ENCODE data around the gene ZIC5. TPM values are rescaled to one million over a fixed set of nuclear protein-coding genes. Genes with fewer than 3 reads are reported as not detected.

The ZIC5 gene
- total RNA-seq, 1 donor from 2014 or later, result 0.27 TPM

GRCh38 chr13:99941086-99941485, 30.5 kb downstream of the ZIC5 start:
- TF ChIP-seq, protein P1, sequence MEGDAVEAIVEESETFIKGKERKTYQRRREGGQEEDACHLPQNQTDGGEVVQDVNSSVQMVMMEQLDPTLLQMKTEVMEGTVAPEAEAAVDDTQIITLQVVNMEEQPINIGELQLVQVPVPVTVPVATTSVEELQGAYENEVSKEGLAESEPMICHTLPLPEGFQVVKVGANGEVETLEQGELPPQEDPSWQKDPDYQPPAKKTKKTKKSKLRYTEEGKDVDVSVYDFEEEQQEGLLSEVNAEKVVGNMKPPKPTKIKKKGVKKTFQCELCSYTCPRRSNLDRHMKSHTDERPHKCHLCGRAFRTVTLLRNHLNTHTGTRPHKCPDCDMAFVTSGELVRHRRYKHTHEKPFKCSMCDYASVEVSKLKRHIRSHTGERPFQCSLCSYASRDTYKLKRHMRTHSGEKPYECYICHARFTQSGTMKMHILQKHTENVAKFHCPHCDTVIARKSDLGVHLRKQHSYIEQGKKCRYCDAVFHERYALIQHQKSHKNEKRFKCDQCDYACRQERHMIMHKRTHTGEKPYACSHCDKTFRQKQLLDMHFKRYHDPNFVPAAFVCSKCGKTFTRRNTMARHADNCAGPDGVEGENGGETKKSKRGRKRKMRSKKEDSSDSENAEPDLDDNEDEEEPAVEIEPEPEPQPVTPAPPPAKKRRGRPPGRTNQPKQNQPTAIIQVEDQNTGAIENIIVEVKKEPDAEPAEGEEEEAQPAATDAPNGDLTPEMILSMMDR (IDR thresholded peaks at IDR 0.05; ENCODE audit: insufficient read depth, low read depth, low read length), result no peak
- no peak for TF ChIP-seq EZH2 (IDR thresholded peaks at IDR 0.05; ENCODE audit: insufficient read depth, low read length)
- Mint-ChIP-seq H3K27me3 (ENCODE audit: low read depth, unreplicated experiment) (peaks cover 28% of the 10 kb centered on the region), H3K4me3 (ENCODE audit: unreplicated experiment) (no peak overlapping the region), H3K9me3 (ENCODE audit: unreplicated experiment) (no peaks in the 10 kb centered on the region), H3K36me3 (ENCODE audit: low read depth, unreplicated experiment) (no peaks in the 10 kb centered on the region), H3K27ac (ENCODE audit: unreplicated experiment) (no peak overlapping the region), H3K4me1 (ENCODE audit: low read depth, unreplicated experiment) (no peaks in the 10 kb centered on the region)
- Histone ChIP-seq H4K20me1 (ENCODE audit: insufficient read depth, low read length) (no peaks in the 10 kb centered on the region), H3K4me1 (ENCODE audit: insufficient read depth, low read length) (no peaks in the 10 kb centered on the region), H3K27ac (ENCODE audit: low read depth, low read length) (no peak overlapping the region), H3K4me3 (ENCODE audit: insufficient read depth, low read depth, low read length) (no peak overlapping the region), H3K4me2 (ENCODE audit: low read length) (no peak overlapping the region), H3K79me2 (ENCODE audit: insufficient read depth, low read length) (no peaks in the 10 kb centered on the region), H3K27me3 (ENCODE audit: insufficient read depth, low read length) (peaks cover 2% of the 10 kb centered on the region), H3K9ac (ENCODE audit: low read length) (no peak overlapping the region), H3K9me3 (ENCODE audit: insufficient read depth, low read depth, low read length) (no peaks in the 10 kb centered on the region), H2AFZ (ENCODE audit: low read depth, low read length) (no peak overlapping the region), H3K36me3 (ENCODE audit: insufficient read depth, low read length) (no peaks in the 10 kb centered on the region)
- DNase-seq (ENCODE audit: low read depth) (no peak), FAIRE-seq (no peak)

DNA sequence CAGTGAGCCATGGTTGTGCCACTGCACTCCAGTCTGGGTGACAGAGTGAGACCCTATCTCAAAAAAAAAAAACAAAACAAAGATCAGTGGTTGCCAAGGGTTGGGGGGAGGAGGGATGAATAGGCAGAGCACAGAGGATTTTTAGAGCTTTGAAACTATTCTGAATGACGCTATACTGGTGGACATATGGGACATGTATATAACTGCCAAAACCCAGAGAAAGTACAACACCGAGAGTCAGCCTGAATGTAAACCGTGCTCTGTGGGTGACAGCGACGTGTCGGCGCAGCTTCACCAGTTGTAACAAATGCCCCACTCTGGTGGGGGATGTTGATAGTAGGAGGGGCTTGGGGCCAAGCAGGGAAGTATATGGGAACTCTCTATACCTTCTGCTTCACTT, 32.9 kb downstream of the ZIC5 start:
- Histone ChIP-seq H3K4me1 (ENCODE audit: insufficient read depth, low read length) (no peaks in the 10 kb centered on the region), H4K20me1 (ENCODE audit: insufficient read depth, low read length) (no peaks in the 10 kb centered on the region), H3K27ac (ENCODE audit: low read depth, low read length) (no peak overlapping the region), H3K4me2 (ENCODE audit: low read length) (no peak overlapping the region), H3K9me3 (ENCODE audit: insufficient read depth, low read depth, low read length) (no peaks in the 10 kb centered on the region), H3K4me3 (ENCODE audit: insufficient read depth, low read depth, low read length) (no peak overlapping the region), H2AFZ (ENCODE audit: low read depth, low read length) (no peak overlapping the region), H3K9ac (ENCODE audit: low read length) (no peak overlapping the region), H3K36me3 (ENCODE audit: insufficient read depth, low read length) (no peaks in the 10 kb centered on the region), H3K79me2 (ENCODE audit: insufficient read depth, low read length) (no peaks in the 10 kb centered on the region), H3K27me3 (ENCODE audit: insufficient read depth, low read length) (no peaks in the 10 kb centered on the region)
- DNase-seq (ENCODE audit: low read depth), result no peak
- TF ChIP-seq, protein P1 (IDR thresholded peaks at IDR 0.05; ENCODE audit: insufficient read depth, low read depth, low read length), result no peak
- TF ChIP-seq EZH2 (IDR thresholded peaks at IDR 0.05; ENCODE audit: insufficient read depth, low read length), result no peak
- H3K27me3 Mint-ChIP-seq (ENCODE audit: low read depth, unreplicated experiment), result peaks cover 36% of the 10 kb centered on the region
- H3K4me1 Mint-ChIP-seq (ENCODE audit: low read depth, unreplicated experiment), result no peaks in the 10 kb centered on the region
- no peaks in the 10 kb centered on the region for H3K36me3 Mint-ChIP-seq (ENCODE audit: low read depth, unreplicated experiment)
- H3K9me3 Mint-ChIP-seq (ENCODE audit: unreplicated experiment), result no peaks in the 10 kb centered on the region
- H3K4me3 Mint-ChIP-seq (ENCODE audit: unreplicated experiment), result no peak overlapping the region
- no peak for FAIRE-seq
- H3K27ac Mint-ChIP-seq (ENCODE audit: unreplicated experiment), result no peak overlapping the region

DNA sequence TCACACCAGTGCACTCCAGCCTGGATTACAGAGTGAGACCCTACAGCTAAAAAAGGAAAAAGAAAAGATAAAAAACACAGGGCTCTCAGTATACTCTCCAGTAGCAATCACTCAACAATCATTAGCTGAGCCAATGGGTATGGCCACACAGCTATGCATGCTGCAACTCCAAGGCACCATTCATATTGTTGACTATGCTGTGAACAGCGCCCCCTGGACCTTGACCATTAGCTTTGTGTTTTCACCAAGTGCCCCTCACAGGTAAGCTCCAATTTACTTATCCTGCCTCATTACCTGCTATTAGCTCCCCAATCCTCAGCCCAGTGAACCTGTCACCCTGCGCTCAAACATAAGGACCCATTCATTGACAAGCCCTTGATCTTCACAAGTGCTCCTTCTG, 35.8 kb downstream of the ZIC5 start:
- Histone ChIP-seq H3K4me3 (ENCODE audit: insufficient read depth, low read depth, low read length) (no peak overlapping the region), H3K79me2 (ENCODE audit: insufficient read depth, low read length) (no peaks in the 10 kb centered on the region), H3K36me3 (ENCODE audit: insufficient read depth, low read length) (no peaks in the 10 kb centered on the region), H3K9ac (ENCODE audit: low read length) (no peak overlapping the region), H3K27me3 (ENCODE audit: insufficient read depth, low read length) (no peaks in the 10 kb centered on the region), H3K4me1 (ENCODE audit: insufficient read depth, low read length) (no peaks in the 10 kb centered on the region), H2AFZ (ENCODE audit: low read depth, low read length) (no peak overlapping the region), H3K27ac (ENCODE audit: low read depth, low read length) (no peak overlapping the region), H3K4me2 (ENCODE audit: low read length) (no peak overlapping the region), H3K9me3 (ENCODE audit: insufficient read depth, low read depth, low read length) (no peaks in the 10 kb centered on the region), H4K20me1 (ENCODE audit: insufficient read depth, low read length) (no peaks in the 10 kb centered on the region)
- H3K27me3 Mint-ChIP-seq (ENCODE audit: low read depth, unreplicated experiment), result peaks cover 35% of the 10 kb centered on the region
- H3K4me1 Mint-ChIP-seq (ENCODE audit: low read depth, unreplicated experiment), result no peaks in the 10 kb centered on the region
- FAIRE-seq, result no peak
- no peaks in the 10 kb centered on the region for H3K36me3 Mint-ChIP-seq (ENCODE audit: low read depth, unreplicated experiment)
- no peak for DNase-seq (ENCODE audit: low read depth)
- TF ChIP-seq EZH2 (IDR thresholded peaks at IDR 0.05; ENCODE audit: insufficient read depth, low read length), result no peak
- TF ChIP-seq, protein P1 (IDR thresholded peaks at IDR 0.05; ENCODE audit: insufficient read depth, low read depth, low read length), result no peak
- no peak overlapping the region for H3K27ac Mint-ChIP-seq (ENCODE audit: unreplicated experiment)
- H3K9me3 Mint-ChIP-seq (ENCODE audit: unreplicated experiment), result no peaks in the 10 kb centered on the region
- H3K4me3 Mint-ChIP-seq (ENCODE audit: unreplicated experiment), result no peak overlapping the region
